Prostate gland (tissue), 2 donors: ENCODE results near the gene SUFU.

Source experiments
- POLR2A ChIP-seq: fragments of 450-650 bp; IDR thresholded peaks from one replicate; pipeline ENCODE4 v1.6.1; 2016; ENCODE audit warnings: antibody characterized with exemption, mild to moderate bottlenecking
- POLR2AphosphoS5 ChIP-seq: sonication (generic); formaldehyde crosslinking; IDR thresholded peaks from one replicate; pipeline ENCODE4 v1.6.1; 2017; ENCODE audit warnings: antibody characterized with exemption
- TF ChIP-seq, protein P1 (sequence below), 4 experiments: fragments of 200-600 bp in 2 of 4; fragments of 450-650 bp in 2 of 4; sonication (generic) in 2 of 4; IDR thresholded peaks; 1 replicate in 3 of 4; 2 replicates in 1 of 4; pipeline ENCODE4 v1.5.1; 2016 to 2019; ENCODE audit warnings: antibody characterized with exemption in 4 of 4, mild to moderate bottlenecking in 2 of 4, moderate library complexity in 2 of 4

- no peak for TF ChIP-seq POLR2AphosphoS5
- TF ChIP-seq, protein P1, sequence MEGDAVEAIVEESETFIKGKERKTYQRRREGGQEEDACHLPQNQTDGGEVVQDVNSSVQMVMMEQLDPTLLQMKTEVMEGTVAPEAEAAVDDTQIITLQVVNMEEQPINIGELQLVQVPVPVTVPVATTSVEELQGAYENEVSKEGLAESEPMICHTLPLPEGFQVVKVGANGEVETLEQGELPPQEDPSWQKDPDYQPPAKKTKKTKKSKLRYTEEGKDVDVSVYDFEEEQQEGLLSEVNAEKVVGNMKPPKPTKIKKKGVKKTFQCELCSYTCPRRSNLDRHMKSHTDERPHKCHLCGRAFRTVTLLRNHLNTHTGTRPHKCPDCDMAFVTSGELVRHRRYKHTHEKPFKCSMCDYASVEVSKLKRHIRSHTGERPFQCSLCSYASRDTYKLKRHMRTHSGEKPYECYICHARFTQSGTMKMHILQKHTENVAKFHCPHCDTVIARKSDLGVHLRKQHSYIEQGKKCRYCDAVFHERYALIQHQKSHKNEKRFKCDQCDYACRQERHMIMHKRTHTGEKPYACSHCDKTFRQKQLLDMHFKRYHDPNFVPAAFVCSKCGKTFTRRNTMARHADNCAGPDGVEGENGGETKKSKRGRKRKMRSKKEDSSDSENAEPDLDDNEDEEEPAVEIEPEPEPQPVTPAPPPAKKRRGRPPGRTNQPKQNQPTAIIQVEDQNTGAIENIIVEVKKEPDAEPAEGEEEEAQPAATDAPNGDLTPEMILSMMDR (IDR thresholded peaks at IDR 0.05) = no peak
- TF ChIP-seq POLR2A = no peak
Observed at GRCh38 chr10:102653060-102653459, 149.3 kb downstream of the SUFU start.
